ENCODE results near the gene TMCC3.

The TMCC3 gene

GRCh38 chr12:94599189-94599588 is 51.2 kb downstream of the TMCC3 start:
- no peak overlapping the region for H3K4me3 ChIP-seq (ENCODE audit: low read length)
- TF ChIP-seq EZH2phosphoT487 (IDR thresholded peaks at IDR 0.05; ENCODE audit: low read length) (no peak), CTCF (IDR thresholded peaks at IDR 0.05; ENCODE audit: low read length) (no peak), EZH2 (optimal IDR thresholded peaks at IDR 0.05; ENCODE audit: low read depth, low read length) (no peak)
- no peaks in the 10 kb centered on the region for H3K27me3 ChIP-seq (replicated peaks; ENCODE audit: insufficient read depth, low read length)
- no peak overlapping the region for H2AFZ ChIP-seq (ENCODE audit: low read length)
- no peak overlapping the region for H3K27ac ChIP-seq (ENCODE audit: low read length)
- peaks cover 4% of the 10 kb centered on the region; the same call in 1 of the 2 replicates for H3K79me2 ChIP-seq (ENCODE audit: low read length)
- H3K9me3 ChIP-seq (replicated peaks; ENCODE audit: insufficient read depth, low read length) = no peaks in the 10 kb centered on the region
- H4K20me1 ChIP-seq (ENCODE audit: insufficient read depth, low read length) = no peaks in the 10 kb centered on the region
- H3K36me3 ChIP-seq (replicated peaks; ENCODE audit: insufficient read depth, low read length) = no peaks in the 10 kb centered on the region
- 0 out of 2 replicates have a peak, but pooled peaks cover 8% of the 10 kb centered on the region for H3K4me1 ChIP-seq (ENCODE audit: low read length)
- H3K9ac ChIP-seq (ENCODE audit: low read length) = no peak overlapping the region
- no peak for DNase-seq
- H3F3A ChIP-seq (ENCODE audit: insufficient read depth, low read length) = no peaks in the 10 kb centered on the region
- H3K4me2 ChIP-seq (ENCODE audit: low read depth, low read length) = no peak overlapping the region
- H3K9me2 ChIP-seq (replicated peaks; ENCODE audit: insufficient read depth, low read length) = no peaks in the 10 kb centered on the region

GRCh38 chr12:94597268-94597667 is 53.1 kb downstream of the TMCC3 start:
- no peak overlapping the region for H3K4me3 ChIP-seq (ENCODE audit: low read length)
- no peak overlapping the region for H3K27ac ChIP-seq (ENCODE audit: low read length)
- no peak overlapping the region for H3K4me2 ChIP-seq (ENCODE audit: low read depth, low read length)
- no peak for DNase-seq
- H2AFZ ChIP-seq (ENCODE audit: low read length) = no peak overlapping the region
- no peaks in the 10 kb centered on the region for H4K20me1 ChIP-seq (ENCODE audit: insufficient read depth, low read length)
- H3F3A ChIP-seq (ENCODE audit: insufficient read depth, low read length) = no peaks in the 10 kb centered on the region
- H3K9ac ChIP-seq (ENCODE audit: low read length) = no peak overlapping the region
- peaks cover 4% of the 10 kb centered on the region; the same call in 1 of the 2 replicates for H3K79me2 ChIP-seq (ENCODE audit: low read length)
- H3K36me3 ChIP-seq (replicated peaks; ENCODE audit: insufficient read depth, low read length) = no peaks in the 10 kb centered on the region
- H3K4me1 ChIP-seq (ENCODE audit: low read length) = 0 out of 2 replicates have a peak, but pooled peaks cover 3% of the 10 kb centered on the region
- no peaks in the 10 kb centered on the region for H3K9me2 ChIP-seq (replicated peaks; ENCODE audit: insufficient read depth, low read length)
- no peak for TF ChIP-seq EZH2phosphoT487 (IDR thresholded peaks at IDR 0.05; ENCODE audit: low read length)
- no peak for TF ChIP-seq CTCF (IDR thresholded peaks at IDR 0.05; ENCODE audit: low read length)
- no peak for TF ChIP-seq EZH2 (optimal IDR thresholded peaks at IDR 0.05; ENCODE audit: low read depth, low read length)
- no peaks in the 10 kb centered on the region for H3K27me3 ChIP-seq (replicated peaks; ENCODE audit: insufficient read depth, low read length)
- H3K9me3 ChIP-seq (replicated peaks; ENCODE audit: insufficient read depth, low read length) = no peaks in the 10 kb centered on the region

GRCh38 chr12:94596596-94596995 is 53.8 kb downstream of the TMCC3 start:
- Histone ChIP-seq H3K9ac (ENCODE audit: low read length) (no peak overlapping the region), H3K9me3 (replicated peaks; ENCODE audit: insufficient read depth, low read length) (no peaks in the 10 kb centered on the region), H3K79me2 (ENCODE audit: low read length) (peaks cover 4% of the 10 kb centered on the region; the same call in 1 of the 2 replicates), H3K4me3 (ENCODE audit: low read length) (no peak overlapping the region), H3K27me3 (replicated peaks; ENCODE audit: insufficient read depth, low read length) (no peaks in the 10 kb centered on the region), H3K27ac (ENCODE audit: low read length) (no peak overlapping the region), H3K36me3 (replicated peaks; ENCODE audit: insufficient read depth, low read length) (no peaks in the 10 kb centered on the region), H3K4me1 (ENCODE audit: low read length) (no peaks in the 10 kb centered on the region), H3F3A (ENCODE audit: insufficient read depth, low read length) (no peaks in the 10 kb centered on the region), H3K4me2 (ENCODE audit: low read depth, low read length) (no peak overlapping the region), H2AFZ (ENCODE audit: low read length) (no peak overlapping the region), H3K9me2 (replicated peaks; ENCODE audit: insufficient read depth, low read length) (no peaks in the 10 kb centered on the region), H4K20me1 (ENCODE audit: insufficient read depth, low read length) (no peaks in the 10 kb centered on the region)
- TF ChIP-seq EZH2 (optimal IDR thresholded peaks at IDR 0.05; ENCODE audit: low read depth, low read length) (no peak), EZH2phosphoT487 (IDR thresholded peaks at IDR 0.05; ENCODE audit: low read length) (no peak), CTCF (IDR thresholded peaks at IDR 0.05; ENCODE audit: low read length) (no peak)
- DNase-seq = no peak

Measured in MM.1S (cell line).